Tibial nerve (tissue), 4 donors: Measurements from ENCODE around the gene CA11.

ENCODE experiments used
- CTCF ChIP-seq, 5 experiments: fragments of 200-600 bp in 3 of 5; fragments of 450-650 bp in 2 of 5; sonication (generic) in 3 of 5; IDR thresholded peaks; one replicate each; pipeline ENCODE4 v1.5.1; 2016 to 2019; ENCODE audit warnings: antibody characterized with exemption in 5 of 5, mild to moderate bottlenecking in 3 of 5, moderate library complexity in 2 of 5
- EP300 ChIP-seq, 2 donors: sonication (generic); formaldehyde crosslinking; IDR thresholded peaks; one replicate each; pipeline ENCODE4 v1.6.1; 2017; ENCODE audit warnings: antibody characterized with exemption in 2 of 2, mild to moderate bottlenecking in 1 of 2
- POLR2A ChIP-seq, 2 donors: fragments of 450-650 bp; IDR thresholded peaks; one replicate each; pipeline ENCODE4 v1.6.1; 2017; ENCODE audit warnings: antibody characterized with exemption in 2 of 2, mild to moderate bottlenecking in 2 of 2, moderate library complexity in 2 of 2

- TF ChIP-seq CTCF (IDR thresholded peaks at IDR 0.05) (no peak), POLR2A (IDR thresholded peaks at IDR 0.05) (no peak), EP300 (IDR thresholded peaks at IDR 0.05) (no peak)
Measured at GRCh38 chr19:48619692-48620585, 26.0 kb downstream of the CA11 start.
